ENCODE results near the gene PARG.
"Not testable (repeated sequence)": the region's sequence is repeated elsewhere in the genome, so short reads cannot be mapped to it uniquely, and the experiment has no call there.

PARG gene

DNA sequence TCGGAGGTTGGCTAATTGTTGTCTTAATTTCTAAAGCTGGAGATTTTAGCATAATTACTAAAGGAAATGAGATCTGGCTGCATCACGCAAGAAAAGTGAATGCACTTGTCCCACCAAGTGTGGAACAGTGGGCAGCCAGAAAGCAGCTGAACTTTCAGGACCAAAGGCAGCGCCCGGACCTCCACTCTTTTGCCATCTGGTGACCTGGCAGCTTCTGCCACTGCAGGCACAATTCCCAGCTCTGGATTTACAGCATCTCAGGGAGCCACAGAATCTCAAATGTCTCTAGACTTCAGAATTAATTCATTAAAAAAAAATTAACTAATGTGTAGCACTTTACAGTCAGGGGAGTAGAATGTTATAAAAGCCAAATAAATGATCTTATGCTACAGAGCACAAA, 165.0 kb downstream of the PARG start:
- no peak overlapping the region for H3K9ac ChIP-seq (ENCODE audit: low read length in 2 of 2)
- no peak overlapping the region for H3K4me3 ChIP-seq (ENCODE audit: low read length in 2 of 2)
- H3K36me3 ChIP-seq (ENCODE audit: control insufficient read depth in 2 of 2, insufficient read depth in 2 of 2, low read length in 2 of 2): no peaks in the 10 kb centered on the region
- no peaks in the 10 kb centered on the region for H3K9me3 ChIP-seq (ENCODE audit: control insufficient read depth in 2 of 2, low read length in 2 of 2)
- no peaks in the 10 kb centered on the region for H3K4me1 ChIP-seq (ENCODE audit: control insufficient read depth, insufficient read depth, low read length)
- H3K27me3 ChIP-seq (ENCODE audit: control insufficient read depth in 1 of 2, insufficient read depth in 2 of 2, low read length in 2 of 2): no peaks in the 10 kb centered on the region
- H3K27ac ChIP-seq (ENCODE audit: low read length): no peak overlapping the region

DNA sequence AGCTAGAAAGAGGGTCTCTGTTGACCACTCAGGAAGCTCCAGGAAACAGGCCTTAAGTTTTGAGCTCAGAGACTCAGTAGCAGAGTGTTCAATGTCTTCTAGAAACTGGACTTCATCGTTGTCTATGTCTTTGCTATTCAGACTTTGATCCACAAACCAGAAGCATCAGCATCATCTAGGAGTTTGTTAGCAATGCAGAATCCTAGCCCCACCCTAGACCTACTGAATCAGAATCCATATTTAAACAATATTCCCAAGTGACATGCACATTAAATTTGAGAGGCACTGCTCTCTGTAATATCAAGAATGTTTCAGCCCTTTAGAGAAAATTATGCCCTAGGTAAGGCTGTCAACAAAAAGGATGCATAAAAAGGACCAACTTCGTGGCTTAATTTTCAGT, 166.8 kb downstream of the PARG start:
- Histone ChIP-seq H3K4me1 (ENCODE audit: control insufficient read depth, insufficient read depth, low read length) (no peaks in the 10 kb centered on the region), H3K27ac (ENCODE audit: low read length) (no peak overlapping the region), H3K9me3 (ENCODE audit: control insufficient read depth in 2 of 2, low read length in 2 of 2) (no peaks in the 10 kb centered on the region), H3K9ac (ENCODE audit: low read length in 2 of 2) (no peak overlapping the region), H3K4me3 (ENCODE audit: low read length in 2 of 2) (no peak overlapping the region), H3K27me3 (ENCODE audit: control insufficient read depth in 1 of 2, insufficient read depth in 2 of 2, low read length in 2 of 2) (peaks cover 2 to 4% of the 10 kb centered on the region in 2 donors), H3K36me3 (ENCODE audit: control insufficient read depth in 2 of 2, insufficient read depth in 2 of 2, low read length in 2 of 2) (no peaks in the 10 kb centered on the region)

DNA sequence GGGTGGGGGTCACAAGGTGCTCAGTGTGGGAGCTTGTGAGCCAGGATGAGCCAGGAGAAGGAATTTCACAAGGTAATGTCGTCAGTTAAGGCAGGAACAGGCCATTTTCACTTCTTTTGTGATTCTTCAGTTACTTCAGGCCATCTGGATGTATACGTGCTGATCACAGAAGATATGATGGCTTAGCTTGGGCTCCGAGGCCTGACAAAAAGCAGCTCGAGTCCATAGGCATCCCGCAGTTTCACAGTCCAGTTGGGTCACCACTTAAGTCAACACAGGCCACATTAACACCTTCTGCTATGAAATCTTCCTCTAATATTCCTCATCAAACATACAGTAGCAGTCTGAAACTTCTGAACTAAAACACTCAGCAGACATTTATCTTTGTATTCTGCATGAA, 168.9 kb downstream of the PARG start:
- not testable (repeated sequence) for H3K4me1 ChIP-seq (ENCODE audit: control insufficient read depth, insufficient read depth, low read length); H3K36me3 ChIP-seq (ENCODE audit: control insufficient read depth in 2 of 2, insufficient read depth in 2 of 2, low read length in 2 of 2); H3K27ac ChIP-seq (ENCODE audit: low read length); H3K9ac ChIP-seq (ENCODE audit: low read length in 2 of 2); H3K9me3 ChIP-seq (ENCODE audit: control insufficient read depth in 2 of 2, low read length in 2 of 2); H3K4me3 ChIP-seq (ENCODE audit: low read length in 2 of 2)
- H3K27me3 ChIP-seq (ENCODE audit: control insufficient read depth in 1 of 2, insufficient read depth in 2 of 2, low read length in 2 of 2): peaks cover 8 to 16% of the 10 kb centered on the region in 2 donors

DNA sequence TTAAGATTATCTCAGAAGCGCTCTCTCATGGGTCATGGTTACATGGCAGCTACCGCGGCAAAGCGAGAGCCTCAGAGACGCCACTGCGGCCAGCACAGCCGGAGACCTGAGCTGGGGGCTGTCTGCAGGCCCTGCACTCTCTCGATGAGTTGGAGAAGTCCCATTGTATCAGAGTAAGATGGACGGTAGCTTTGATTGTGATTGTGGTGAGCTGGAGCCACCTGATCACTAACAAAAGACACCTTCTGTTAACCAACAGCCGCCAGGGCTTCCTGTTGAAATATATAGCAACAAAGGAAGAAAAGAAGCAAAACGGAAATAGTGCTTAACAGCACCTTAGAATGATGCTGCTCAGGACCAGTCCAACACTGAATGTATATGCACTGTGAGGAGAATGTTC, 170.8 kb downstream of the PARG start:
- H3K9me3 ChIP-seq (ENCODE audit: control insufficient read depth in 2 of 2, low read length in 2 of 2); H3K4me1 ChIP-seq (ENCODE audit: control insufficient read depth, insufficient read depth, low read length); H3K36me3 ChIP-seq (ENCODE audit: control insufficient read depth in 2 of 2, insufficient read depth in 2 of 2, low read length in 2 of 2); H3K27ac ChIP-seq (ENCODE audit: low read length); H3K4me3 ChIP-seq (ENCODE audit: low read length in 2 of 2); H3K9ac ChIP-seq (ENCODE audit: low read length in 2 of 2): not testable (repeated sequence)
- peaks cover 13 to 23% of the 10 kb centered on the region in 2 donors for H3K27me3 ChIP-seq (ENCODE audit: control insufficient read depth in 1 of 2, insufficient read depth in 2 of 2, low read length in 2 of 2)

DNA sequence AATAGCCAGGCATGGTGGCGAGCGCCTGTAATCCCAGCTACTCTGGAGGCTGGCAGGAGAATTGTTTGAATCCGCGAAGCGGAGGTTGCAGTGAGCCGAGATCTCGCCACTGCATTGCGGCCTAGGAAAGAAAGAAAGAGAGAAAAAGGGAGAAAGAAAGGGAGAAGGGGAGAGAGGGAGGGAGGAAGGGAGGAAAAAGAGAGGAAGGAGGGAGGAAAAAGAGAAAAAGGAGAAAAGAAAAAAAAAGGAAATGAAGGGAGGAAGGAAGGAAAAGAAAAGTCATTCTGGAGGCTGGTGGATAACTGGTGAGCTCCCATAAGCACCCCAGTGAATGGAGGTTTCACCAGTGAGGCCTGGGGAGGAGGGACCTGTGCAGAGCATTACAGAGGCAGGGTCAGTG, 172.1 kb downstream of the PARG start:
- H3K27ac ChIP-seq (ENCODE audit: low read length): no peak overlapping the region
- H3K4me1 ChIP-seq (ENCODE audit: control insufficient read depth, insufficient read depth, low read length): no peaks in the 10 kb centered on the region
- no peak overlapping the region for H3K9ac ChIP-seq (ENCODE audit: low read length in 2 of 2)
- H3K27me3 ChIP-seq (ENCODE audit: control insufficient read depth in 1 of 2, insufficient read depth in 2 of 2, low read length in 2 of 2): peaks cover 13 to 23% of the 10 kb centered on the region in 2 donors
- H3K4me3 ChIP-seq (ENCODE audit: low read length in 2 of 2): no peak overlapping the region
- H3K9me3 ChIP-seq (ENCODE audit: control insufficient read depth in 2 of 2, low read length in 2 of 2): peaks cover 9% of the 10 kb centered on the region in 2 donors
- H3K36me3 ChIP-seq (ENCODE audit: control insufficient read depth in 2 of 2, insufficient read depth in 2 of 2, low read length in 2 of 2): no peaks in the 10 kb centered on the region

DNA sequence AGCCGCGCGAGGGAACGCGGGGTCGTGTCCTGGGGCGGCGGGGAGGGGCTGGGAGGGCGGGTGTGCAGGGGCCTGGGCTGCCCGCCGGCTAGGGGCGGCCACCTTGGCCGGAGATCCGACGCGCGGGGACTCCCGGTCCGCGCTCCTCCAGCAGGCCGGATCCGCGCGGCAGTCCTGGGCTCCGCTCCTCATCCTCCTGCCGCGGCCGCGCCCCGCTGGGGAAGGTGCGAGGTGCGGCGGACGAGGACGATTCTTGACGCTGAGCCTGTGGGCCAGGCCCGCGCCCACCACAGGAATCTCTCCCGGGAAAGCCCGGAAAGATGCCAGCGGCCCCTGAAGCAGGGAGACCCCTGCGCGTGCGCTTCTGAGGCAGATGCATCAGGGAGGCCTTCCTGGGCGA, 173.1 kb downstream of the PARG start:
- Histone ChIP-seq H3K4me3 (ENCODE audit: low read length in 2 of 2) (no peak overlapping the region), H3K4me1 (ENCODE audit: control insufficient read depth, insufficient read depth, low read length) (no peaks in the 10 kb centered on the region), H3K27ac (ENCODE audit: low read length) (no peak overlapping the region), H3K9ac (ENCODE audit: low read length in 2 of 2) (no peak overlapping the region), H3K9me3 (ENCODE audit: control insufficient read depth in 2 of 2, low read length in 2 of 2) (peaks cover 9% of the 10 kb centered on the region in 2 donors), H3K27me3 (ENCODE audit: control insufficient read depth in 1 of 2, insufficient read depth in 2 of 2, low read length in 2 of 2) (peaks cover 13 to 23% of the 10 kb centered on the region in 2 donors), H3K36me3 (ENCODE audit: control insufficient read depth in 2 of 2, insufficient read depth in 2 of 2, low read length in 2 of 2) (no peaks in the 10 kb centered on the region)

DNA sequence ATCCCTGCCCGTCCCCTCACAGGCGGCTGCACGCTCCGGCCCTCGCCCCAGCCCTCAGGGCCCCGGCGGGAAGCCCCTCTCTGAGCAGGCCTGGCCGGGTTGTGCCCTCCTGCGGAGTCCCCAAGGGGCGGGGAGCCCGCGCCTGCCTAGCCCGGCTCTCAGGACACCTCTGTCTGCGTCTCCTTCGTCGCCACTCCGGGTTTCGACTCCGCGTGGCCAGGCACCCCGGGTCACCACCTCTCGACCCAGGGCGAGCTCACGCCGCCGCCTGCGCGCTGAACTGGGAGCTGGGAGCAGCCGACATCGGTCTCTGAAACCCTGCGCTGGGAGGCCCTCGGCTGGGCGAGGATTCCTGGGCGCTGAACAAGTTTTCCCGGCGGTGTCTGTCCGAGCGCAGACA, 173.5 kb downstream of the PARG start:
- H3K27ac ChIP-seq (ENCODE audit: low read length): no peak overlapping the region
- H3K4me3 ChIP-seq (ENCODE audit: low read length in 2 of 2): no peak overlapping the region
- H3K27me3 ChIP-seq (ENCODE audit: control insufficient read depth in 1 of 2, insufficient read depth in 2 of 2, low read length in 2 of 2): peaks cover 14 to 23% of the 10 kb centered on the region in 2 donors
- H3K4me1 ChIP-seq (ENCODE audit: control insufficient read depth, insufficient read depth, low read length): no peaks in the 10 kb centered on the region
- no peaks in the 10 kb centered on the region for H3K36me3 ChIP-seq (ENCODE audit: control insufficient read depth in 2 of 2, insufficient read depth in 2 of 2, low read length in 2 of 2)
- H3K9me3 ChIP-seq (ENCODE audit: control insufficient read depth in 2 of 2, low read length in 2 of 2): peaks cover 9% of the 10 kb centered on the region in 2 donors
- H3K9ac ChIP-seq (ENCODE audit: low read length in 2 of 2): no peak overlapping the region
